NCI-H82 treated with DMSO at 0.1 percent for 48 hours (cell line): Measurements from ENCODE around the gene HS2ST1.
"Not testable (repeated sequence)": the region's sequence is repeated elsewhere in the genome, so short reads cannot be mapped to it uniquely, and the experiment has no call there.

Experiments used
- DNase-seq: peaks from one replicate; lab custom pipeline; 2025; ENCODE audit not compliant: unreplicated experiment; lab: John Stamatoyannopoulos, UW

Gene HS2ST1

DNA sequence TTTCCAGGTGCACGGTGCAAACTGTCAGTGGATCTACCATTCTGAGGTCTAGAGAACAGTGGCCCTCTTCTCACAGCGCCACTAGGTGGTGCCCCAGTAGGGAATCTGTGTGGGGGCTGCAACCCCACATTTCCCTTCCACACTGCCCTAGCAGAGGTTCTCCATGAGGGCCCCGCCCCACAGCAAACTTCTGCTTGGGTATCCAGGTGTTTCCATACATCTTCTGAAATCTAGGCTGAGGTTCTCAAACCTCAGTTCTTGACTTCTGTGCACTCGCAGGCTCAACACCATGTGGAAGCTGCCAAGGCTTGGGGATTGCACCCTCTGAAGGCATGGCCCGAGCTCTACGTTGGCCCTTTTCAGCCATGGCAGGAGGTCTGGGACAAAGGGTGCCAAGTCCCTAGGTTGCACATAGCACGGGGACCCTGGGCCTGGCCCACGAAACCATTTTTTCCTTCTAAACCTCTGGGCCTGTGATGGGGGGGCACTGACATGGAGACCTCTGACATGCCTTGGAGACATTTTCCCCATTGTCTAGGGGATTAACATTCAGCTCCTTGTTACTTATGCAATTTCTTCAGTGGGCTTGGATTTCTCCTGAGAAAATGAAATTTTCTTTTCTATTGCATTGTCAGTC, 10.0 kb downstream of the HS2ST1 start:
- no peak for DNase-seq

DNA sequence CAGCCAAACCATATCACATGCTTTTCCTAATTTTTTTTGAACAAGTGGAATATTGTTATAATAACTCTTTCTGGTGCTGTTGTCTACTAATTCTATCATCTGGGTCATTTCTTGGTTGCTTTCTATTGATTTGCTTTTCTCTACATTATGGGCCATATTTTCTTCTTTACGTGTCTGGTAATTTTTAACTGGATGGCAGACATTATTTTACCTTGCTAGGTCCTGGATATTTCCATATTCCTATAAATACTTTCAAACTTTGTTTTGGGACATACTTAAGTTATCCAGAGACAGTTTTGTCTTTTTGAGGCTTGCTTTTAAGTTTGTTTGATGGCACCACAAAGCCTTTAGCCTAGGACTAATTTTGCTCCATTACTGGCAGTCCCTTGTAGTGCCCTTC, 11.3 kb downstream of the HS2ST1 start:
- DNase-seq, result no peak

DNA sequence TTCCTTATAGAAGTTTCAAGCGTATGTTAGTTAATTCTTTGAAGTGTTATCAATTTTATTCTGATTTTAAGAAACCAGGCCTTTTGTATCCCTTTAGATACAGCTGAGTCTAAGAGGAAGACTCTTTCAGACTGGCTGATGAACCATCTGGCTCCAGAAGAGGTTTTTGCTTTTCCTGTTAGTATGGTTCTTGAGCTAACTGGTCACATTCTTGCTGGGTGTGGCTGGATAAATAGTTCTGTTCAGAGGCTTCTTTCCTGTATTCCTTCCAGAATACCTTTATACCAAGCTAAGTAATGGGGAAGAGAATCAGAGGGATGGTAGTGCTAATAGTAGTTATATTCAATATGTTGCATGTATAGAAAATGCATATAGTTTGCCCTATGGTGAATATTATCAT, 12.4 kb downstream of the HS2ST1 start:
- no peak for DNase-seq

DNA sequence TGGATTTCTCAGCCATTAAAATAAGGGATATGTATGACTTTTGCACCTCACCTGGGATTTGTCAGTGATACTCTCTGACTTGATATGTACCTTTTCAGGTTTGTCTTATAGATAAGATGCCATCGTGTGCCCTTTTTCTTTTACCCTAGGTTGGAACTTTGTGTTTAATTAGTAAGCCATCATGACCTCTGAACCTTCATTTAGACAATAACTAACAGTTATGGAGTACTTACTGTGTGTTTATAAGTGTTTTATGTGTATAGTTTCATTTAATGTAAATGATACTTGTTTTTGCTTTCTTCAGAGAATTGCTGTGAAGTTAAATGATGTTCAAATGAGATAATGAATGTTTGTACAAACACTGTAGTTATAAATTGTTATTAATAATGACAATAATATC, 14.4 kb downstream of the HS2ST1 start:
- no peak for DNase-seq

DNA sequence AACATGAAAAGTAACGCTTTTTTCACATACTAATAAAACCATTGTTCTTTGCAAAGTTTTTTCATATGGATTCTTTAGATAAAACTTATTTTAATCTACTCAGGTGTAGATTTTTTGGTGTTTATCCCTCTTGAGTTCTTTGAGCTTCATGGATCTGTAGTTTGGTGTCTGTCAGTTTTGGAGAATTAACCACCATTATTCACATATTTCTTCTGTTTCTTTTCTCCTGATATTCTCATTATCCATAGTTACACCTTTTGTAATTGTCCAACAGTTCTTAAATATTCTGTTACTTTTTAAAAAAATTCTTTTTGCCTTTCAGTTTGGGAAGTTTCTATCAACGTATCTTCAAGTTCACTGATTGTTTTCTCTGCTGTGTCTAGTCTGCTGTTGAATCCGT, 18.6 kb downstream of the HS2ST1 start:
- DNase-seq, result no peak

DNA sequence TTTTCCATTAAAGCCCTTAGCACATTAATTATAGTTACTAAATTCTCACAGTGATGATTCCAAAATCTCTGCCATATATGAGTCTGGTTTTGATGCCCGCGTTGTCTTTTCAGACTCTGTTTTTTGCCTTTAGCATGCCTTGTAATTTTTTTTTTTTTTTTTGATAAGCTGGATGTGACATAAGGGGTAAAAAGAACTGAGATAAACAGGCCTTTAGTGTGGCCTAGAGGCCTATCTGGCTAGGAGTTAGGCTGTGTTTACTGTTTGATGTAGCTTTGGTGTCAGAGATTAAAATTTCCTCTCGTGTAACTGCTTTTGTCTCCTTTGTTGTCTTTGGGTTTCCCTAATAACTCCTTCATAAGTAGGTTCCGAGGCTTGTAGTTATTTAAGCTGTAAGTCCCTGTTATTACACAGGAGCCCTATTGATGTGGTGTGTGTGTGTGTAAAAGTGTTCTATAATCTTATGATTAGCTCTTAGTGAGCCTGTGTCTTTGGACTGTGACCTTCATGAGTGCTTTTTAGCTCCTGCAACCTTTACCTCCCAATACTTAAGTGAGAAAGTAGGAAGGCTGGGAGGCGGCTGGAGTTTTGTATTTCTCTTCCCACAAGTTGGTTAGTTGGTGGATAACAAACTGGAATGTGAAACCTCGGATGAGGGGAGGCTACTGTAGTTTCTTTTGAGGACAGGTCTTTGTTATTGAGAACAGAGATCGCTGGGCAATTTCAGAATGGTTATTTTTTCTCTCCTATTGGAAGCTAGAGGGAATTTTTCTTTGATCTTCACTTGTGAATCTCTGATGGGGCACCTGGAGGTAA, 19.3 kb downstream of the HS2ST1 start:
- peak; percentile 55 for DNase-seq

DNA sequence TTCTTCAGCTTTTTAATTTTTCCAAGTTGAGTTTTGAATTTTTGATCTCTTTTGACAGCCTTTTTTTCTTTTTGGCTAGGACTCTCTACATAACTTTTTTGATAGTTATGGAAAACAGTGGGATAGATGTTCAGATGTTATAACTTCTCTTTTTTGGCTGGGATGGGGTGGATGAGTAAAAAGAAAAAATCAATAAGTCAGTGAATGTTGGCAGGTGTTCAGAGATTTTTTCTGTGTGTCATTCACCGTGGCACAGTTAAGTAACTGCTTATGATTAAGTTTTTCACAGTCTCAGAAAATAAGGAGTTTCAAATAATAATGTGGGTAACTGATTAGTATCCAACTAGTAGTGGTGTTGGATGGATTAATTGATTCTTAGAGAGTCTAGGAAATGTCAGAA, 24.0 kb downstream of the HS2ST1 start:
- DNase-seq, result no peak

DNA sequence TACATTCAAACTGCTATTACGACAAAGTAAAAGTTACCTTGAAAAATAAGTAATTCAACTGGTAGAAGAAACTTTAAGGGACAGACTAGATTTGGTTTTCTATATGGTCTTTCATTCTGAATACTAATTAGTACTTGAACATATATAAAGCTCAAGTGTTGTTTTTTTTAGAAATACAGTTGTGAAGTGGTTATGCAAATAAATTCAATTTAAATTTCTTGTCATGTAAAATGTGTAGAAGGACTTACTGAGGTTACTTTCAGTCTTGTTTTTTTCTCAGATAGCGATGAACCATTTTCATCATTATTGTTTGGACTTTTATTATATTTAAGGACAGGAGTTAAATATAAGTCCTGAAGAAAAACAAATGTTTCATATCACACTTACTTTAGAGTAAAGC, 24.4 kb downstream of the HS2ST1 start:
- no peak for DNase-seq

DNA sequence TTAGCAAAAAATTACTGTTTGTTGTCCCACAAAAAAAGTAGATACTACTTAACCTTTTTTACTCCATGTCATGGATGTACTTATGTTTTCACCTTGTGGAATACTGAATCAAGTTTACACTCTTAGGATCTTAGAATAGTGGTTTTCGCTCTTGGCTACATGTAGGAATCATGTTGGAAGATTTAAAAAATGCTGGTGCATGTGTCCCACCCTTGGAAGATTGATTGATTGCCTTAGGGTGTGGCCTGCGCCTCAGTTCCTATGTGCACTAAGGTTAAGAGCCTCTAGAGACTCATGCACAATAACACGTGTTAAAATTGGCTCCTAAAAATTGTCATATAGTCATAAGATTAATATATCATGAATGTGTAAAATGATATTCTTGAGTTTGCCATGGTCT, 25.0 kb downstream of the HS2ST1 start:
- DNase-seq, result no peak

DNA sequence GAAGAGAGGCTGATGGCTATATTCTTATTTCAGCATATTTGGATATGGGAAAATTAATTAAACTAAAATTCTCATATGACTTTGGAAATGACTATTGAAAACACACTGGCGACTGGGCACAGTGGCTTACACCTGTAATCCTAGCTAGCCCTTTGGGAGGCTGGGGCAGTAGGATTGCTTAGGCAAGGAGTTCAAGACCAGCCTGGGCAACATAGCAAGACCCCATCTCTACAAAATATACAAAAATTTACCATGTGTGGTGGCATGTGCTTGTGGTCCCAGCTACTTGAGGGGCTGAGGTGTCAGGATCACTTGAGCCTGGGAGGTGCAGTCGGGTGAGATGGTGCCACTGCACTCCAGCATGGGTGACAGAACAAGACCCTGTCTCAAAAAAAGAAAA, 26.2 kb downstream of the HS2ST1 start:
- no peak for DNase-seq

DNA sequence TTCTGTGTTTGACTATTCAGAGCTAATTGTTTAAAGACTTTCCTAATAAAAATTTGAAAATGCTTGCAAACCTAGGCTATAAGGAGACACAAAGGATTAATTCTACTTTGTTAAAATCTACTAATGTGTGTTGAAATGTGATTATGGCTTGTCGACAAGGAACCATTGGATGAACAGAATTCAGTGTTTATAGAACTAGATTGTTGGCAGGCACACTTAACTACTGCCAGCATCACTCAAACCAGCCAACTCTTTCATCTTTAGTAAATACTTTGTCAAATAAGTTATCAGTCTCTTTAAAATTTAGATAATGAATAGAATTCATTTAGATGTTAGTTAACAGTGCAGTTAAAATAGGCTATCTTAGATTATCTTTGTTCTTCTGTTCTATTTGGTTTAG, 27.6 kb downstream of the HS2ST1 start:
- DNase-seq, result no peak

DNA sequence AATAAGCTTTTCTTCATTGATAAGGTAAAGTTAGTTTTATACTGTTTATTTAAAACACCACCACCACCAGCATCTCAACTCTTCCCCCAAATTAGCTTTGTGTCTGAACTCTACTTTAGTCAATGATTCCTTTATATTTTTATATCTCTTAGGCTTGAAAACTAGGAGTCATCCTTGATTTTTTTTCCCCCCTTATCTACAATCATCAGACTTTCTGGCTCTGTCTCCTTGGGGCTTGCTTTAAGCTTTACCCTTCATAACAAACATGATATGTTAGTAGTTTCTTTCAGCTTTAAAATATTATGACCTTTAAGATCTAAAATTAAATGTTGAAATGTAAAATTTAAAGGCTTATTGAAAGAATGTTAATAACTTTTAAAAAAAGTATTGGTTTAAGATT, 28.3 kb downstream of the HS2ST1 start:
- no peak for DNase-seq

DNA sequence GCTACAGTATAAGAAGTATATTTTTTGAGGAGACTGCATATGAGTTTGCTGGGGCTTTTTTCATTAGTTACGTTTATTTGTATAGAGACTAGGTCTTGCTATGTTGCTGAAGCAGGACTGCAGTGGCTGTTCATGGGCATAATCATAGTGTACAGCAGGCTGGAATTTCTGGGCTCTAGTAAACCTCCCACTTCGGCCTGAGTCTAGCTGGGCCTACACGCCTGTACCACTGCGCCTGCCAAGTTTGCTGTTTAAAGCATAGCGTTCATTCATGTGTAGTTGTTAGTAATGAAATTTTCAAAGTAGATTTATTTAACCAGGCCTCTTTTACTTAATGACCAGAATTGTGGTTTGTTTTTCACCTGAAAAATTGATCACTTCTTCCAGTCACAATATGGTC, 33.8 kb downstream of the HS2ST1 start:
- no peak for DNase-seq

DNA sequence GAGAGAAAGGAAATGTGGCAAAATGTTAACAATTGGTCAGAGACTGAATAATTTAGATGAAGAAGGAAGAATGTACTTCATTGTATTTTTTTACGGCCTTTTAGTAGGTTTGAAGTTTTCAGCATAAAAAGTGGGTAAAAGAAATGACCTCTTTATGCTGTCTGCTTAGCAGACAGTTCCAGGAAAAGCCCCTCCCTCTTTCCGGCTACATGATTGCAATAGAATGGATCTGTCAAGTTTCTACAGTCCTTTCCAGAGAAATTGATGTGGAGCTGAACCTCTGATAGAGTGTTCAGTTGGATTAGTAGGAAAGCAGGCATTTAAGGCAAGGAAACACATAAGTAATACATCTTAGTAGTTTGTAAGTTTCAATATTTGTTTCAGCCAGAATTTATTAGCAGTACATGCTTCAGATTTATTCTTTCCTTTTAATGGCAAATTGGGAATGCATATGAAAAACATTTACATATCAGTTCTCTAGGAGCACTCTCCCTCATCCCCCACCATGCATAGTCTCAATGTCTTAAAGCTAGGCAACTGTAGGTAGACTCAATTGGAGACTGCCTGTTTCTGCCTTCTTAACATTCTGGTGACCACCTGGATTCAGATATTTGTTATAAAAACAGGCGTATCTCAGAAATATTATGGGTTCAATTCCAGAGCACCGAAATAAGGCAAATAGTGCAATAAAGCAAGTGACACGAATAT, 36.4 kb downstream of the HS2ST1 start:
- DNase-seq, result no peak

DNA sequence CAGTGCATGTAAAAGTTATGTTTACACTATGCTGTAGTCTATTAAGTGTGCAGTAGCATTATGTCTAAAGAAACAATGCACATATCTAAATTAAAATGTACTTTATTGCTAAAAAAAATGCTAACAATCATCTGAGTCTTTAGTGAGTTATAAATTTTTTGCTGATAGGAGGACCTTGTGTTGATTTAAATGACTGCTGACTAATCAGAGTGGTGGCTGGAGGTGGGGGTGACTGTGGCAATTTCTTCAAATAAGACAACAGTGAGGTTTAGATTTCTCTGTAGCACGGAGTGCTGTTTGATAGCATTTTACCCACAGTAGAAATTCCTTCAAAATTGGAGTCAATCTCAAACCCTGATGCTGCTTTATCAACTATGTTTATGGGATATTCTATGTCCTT, 37.0 kb downstream of the HS2ST1 start:
- DNase-seq, result no peak

DNA sequence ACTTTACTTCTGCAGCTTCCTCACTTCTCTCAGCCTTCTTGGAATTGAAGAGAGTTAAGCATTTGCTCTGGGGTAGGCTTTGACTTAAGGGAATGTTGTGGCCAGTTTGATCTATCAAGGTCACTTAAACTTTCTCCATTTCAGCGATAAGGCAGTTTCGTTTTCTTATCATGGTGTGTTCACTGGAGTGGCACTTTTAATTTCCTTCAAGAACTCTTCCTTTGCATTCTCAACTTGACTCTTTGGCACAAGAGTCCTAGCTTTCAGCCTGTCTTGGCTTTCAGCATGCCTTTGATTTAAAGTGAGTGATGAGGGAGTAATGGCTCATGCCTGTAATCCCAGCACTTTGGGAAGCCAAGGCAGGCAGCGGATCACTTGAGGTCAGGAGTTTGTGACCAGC, 38.7 kb downstream of the HS2ST1 start:
- DNase-seq, result no peak

DNA sequence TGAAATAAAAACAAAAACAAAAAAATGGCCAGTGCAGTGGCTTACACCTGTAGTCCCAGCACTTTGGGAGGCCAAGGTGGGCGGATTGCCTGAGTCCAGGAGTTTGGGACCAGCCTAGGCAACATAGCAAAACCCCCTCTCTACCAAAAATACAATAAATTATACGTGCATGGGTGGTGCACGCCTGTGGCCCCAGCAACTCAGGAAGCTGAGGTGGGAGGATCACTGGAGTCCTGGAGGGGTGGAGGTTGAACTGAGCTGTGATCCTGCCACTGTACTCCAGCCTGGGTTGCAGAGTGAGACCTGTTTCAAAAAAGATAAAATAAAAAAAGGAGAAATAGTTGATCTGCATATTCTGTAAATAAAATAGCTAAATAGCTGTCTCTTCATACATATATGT, 41.2 kb downstream of the HS2ST1 start:
- DNase-seq, result no peak

DNA sequence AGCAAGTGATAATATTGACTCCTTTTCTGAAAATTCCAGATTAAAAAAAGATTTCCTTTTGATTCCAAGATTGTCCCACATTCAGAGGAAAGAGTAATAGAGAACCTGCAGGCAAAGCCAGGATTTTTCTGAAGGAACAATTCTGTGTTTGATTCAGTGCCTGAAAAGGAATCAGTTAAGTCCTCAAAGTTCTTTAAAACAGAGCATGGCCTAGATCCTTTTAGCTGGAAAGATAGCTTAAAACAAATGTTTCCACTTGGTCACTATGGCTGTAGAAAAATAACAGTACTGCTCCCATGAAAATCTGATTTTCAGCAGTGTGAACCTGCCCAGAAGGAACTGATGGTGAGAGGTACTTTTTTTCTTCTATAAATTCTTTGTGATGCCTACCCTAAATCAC, 41.8 kb downstream of the HS2ST1 start:
- no peak for DNase-seq

DNA sequence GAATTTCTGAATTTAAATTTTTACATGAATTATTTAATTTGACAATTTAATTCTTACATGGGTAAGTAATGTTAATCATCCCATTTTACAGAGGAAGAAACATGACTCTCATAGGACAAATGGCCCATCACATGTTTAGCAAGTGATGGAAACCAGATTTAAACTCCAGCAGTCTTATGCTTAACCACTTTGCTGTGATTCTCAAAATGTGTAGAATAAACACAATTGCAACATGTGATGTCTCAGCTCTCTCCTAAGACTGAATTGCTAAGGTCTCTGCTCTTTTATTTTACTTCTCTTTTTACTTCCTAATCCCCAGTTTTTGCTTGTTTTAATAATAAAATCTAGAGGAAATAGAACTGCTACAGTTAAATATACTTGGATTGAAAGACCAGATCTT, 42.8 kb downstream of the HS2ST1 start:
- no peak for DNase-seq

DNA sequence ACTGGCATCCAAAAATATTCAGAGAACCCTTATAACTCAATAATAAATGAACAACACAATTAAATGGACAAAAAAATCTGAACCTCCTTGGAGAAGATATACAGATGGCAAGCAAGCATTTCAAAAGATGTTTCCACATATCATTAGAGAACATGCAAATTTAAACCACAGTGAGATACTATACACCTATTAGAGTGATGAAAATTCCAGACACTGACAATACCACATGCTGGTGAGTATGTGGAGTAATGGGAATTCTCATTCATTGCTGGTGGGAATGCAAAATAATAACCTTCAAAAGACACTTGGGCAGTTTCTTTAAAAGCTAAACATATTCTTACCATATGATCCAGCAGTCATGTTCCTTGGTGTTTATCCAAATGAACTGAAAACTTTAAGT, 46.1 kb downstream of the HS2ST1 start:
- DNase-seq, result no peak

DNA sequence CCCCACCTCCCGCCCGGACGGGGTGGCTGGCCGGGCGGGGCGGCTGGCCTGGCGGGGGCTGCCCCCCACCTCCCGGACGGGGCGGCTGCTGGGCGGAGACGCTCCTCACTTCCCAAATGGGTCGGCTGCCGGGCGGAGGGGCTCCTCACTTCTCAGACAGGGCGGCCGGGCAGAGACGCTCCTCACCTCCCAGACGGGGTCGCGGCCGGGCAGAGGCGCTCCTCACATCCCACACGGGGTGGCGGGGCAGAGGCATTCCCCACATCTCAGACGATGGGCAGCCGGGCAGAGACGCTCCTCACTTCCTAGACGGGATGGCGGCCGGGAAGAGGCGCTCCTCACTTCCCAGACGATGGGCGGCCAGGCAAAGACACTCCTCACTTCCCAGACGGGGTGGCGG, 49.4 kb downstream of the HS2ST1 start:
- not testable (repeated sequence) for DNase-seq
